COLO668 (cell line): ENCODE results near the gene STAM.

Source experiments
- DNase-seq: peaks from one replicate; lab custom pipeline; 2025; ENCODE audit not compliant: unreplicated experiment; lab: John Stamatoyannopoulos, UW

The STAM gene

GRCh38 chr10:17758200-17758599 is 114.2 kb downstream of the STAM start:
- no peak for DNase-seq

- DNase-seq, result no peak
Measured at GRCh38 chr10:17758896-17759295, 114.9 kb downstream of the STAM start.

GRCh38 chr10:17764142-17764541 is 120.2 kb downstream of the STAM start:
- no peak for DNase-seq

- DNase-seq, result no peak
Measured at GRCh38 chr10:17765602-17766001, 121.7 kb downstream of the STAM start.
